ENCODE measurements around the gene RAPSN.

DNA sequence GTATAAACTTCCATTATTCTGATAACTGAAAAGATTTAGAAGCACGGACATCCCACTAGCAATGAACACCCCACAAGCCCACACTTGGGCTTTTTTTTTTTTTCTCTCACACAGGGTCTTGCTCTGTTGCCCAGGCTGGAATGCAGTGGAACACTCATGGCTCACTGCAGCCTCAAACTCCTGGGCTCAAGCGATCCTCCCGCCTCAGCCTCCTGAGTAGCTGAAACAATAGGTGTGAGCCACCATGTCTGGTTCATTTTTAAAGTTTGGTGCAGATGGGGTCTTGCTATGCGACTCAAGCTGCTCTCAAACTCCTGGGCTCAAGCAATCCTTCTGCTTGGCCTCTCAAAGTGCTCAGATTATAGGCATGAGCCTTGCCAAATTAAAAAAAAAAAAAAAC lies 3.1 kb downstream of the RAPSN start:
- TF ChIP-seq, protein P1, sequence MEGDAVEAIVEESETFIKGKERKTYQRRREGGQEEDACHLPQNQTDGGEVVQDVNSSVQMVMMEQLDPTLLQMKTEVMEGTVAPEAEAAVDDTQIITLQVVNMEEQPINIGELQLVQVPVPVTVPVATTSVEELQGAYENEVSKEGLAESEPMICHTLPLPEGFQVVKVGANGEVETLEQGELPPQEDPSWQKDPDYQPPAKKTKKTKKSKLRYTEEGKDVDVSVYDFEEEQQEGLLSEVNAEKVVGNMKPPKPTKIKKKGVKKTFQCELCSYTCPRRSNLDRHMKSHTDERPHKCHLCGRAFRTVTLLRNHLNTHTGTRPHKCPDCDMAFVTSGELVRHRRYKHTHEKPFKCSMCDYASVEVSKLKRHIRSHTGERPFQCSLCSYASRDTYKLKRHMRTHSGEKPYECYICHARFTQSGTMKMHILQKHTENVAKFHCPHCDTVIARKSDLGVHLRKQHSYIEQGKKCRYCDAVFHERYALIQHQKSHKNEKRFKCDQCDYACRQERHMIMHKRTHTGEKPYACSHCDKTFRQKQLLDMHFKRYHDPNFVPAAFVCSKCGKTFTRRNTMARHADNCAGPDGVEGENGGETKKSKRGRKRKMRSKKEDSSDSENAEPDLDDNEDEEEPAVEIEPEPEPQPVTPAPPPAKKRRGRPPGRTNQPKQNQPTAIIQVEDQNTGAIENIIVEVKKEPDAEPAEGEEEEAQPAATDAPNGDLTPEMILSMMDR (IDR thresholded peaks at IDR 0.05): no peak
- TF ChIP-seq POLR2A (IDR thresholded peaks at IDR 0.05) (no peak), POLR2AphosphoS5 (IDR thresholded peaks at IDR 0.05) (no peak), EP300 (IDR thresholded peaks at IDR 0.05) (no peak)

All from upper lobe of left lung (tissue), 4 donors.